Esophagus muscularis mucosa (tissue), 4 donors: ENCODE results near the gene SH3RF3. TPM values are rescaled to one million over a fixed set of nuclear protein-coding genes. Genes with fewer than 3 reads are reported as not detected.

Experiments
- DNase-seq: peaks from one replicate; pipeline ENCODE4 v3.0.0-alpha.2; 2017; ENCODE audit errors: extremely low spot score
- H3K27ac ChIP-seq, 4 donors: fragments of 200-600 bp; sonication (generic); replicated peaks in 1 of 4; 1 replicate in 3 of 4; 2 replicates in 1 of 4; pipeline ENCODE4 v1.5.1; 2016 to 2019; ENCODE audit warnings: mild to moderate bottlenecking in 1 of 4
- H3K27me3 ChIP-seq, 4 donors: fragments of 200-600 bp; sonication (generic); one replicate each; pipeline versions ENCODE4 v1.5.1 to v1.6.0; 2016 to 2019
- H3K36me3 ChIP-seq, 4 donors: fragments of 200-600 bp; sonication (generic); one replicate each; pipeline ENCODE4 v1.5.1; 2016 to 2019
- H3K4me1 ChIP-seq, 4 donors: fragments of 200-600 bp; sonication (generic); one replicate each; pipeline ENCODE4 v1.5.1; 2016 to 2019
- H3K4me3 ChIP-seq, 4 donors: fragments of 200-600 bp; sonication (generic); 1 replicate in 2 of 4; 2 replicates in 2 of 4; pipeline ENCODE4 v1.5.1; 2016 to 2019; ENCODE audit warnings: mild to moderate bottlenecking in 4 of 4, moderate library complexity in 1 of 4
- H3K9me3 ChIP-seq, 4 donors: fragments of 200-600 bp; sonication (generic); 1 replicate in 3 of 4; 2 replicates in 1 of 4; pipeline ENCODE4 v1.5.1; 2016 to 2019
- CTCF ChIP-seq, 3 experiments: fragments of 200-600 bp in 2 of 3; fragments of 450-650 bp in 1 of 3; sonication (generic) in 2 of 3; IDR thresholded peaks; one replicate each; pipeline ENCODE4 v1.5.1; 2017 to 2019; ENCODE audit warnings: antibody characterized with exemption in 3 of 3, mild to moderate bottlenecking in 2 of 3, moderate library complexity in 1 of 3
- EP300 ChIP-seq: sonication (generic); formaldehyde crosslinking; IDR thresholded peaks from one replicate; pipeline ENCODE4 v1.6.1; 2017; ENCODE audit warnings: antibody characterized with exemption
- POLR2A ChIP-seq: fragments of 450-650 bp; IDR thresholded peaks from one replicate; pipeline ENCODE4 v1.6.1; 2017; ENCODE audit warnings: antibody characterized with exemption, moderate library complexity, mild to moderate bottlenecking, low read depth
- POLR2AphosphoS5 ChIP-seq, 2 donors: sonication (generic); formaldehyde crosslinking; IDR thresholded peaks; one replicate each; pipeline ENCODE4 v1.6.1; 2017; ENCODE audit warnings: antibody characterized with exemption in 2 of 2
- WGBS: methylation state at CpG from one replicate; pipeline ENCODE4 v1.1.5; 2018; 5-methylcytosine and 5-hydroxymethylcytosine counted together
- intact Hi-C: fragments of 100-400 bp; cut with DNase I; formaldehyde crosslinking; loops from one replicate; pipeline ENCODE4 v1.15.1; 2023
- total RNA-seq, 4 donors: library from RNA; depleted of rRNA; stranded (reverse); fragments of >200 nt; gene quantifications; one replicate each; pipeline versions ENCODE4 v1.1.0 to v1.2.1, GENCODE V29; 2016

The SH3RF3 gene
- total RNA-seq, 4 donors from 2014 or later: 6.3 to 17.5 (median 11.3) TPM

- no peaks in the 10 kb centered on the region for H3K9me3 ChIP-seq
- no peak overlapping the region for H3K27ac ChIP-seq
- H3K4me1 ChIP-seq: peaks cover 0 to 19% (median 17%) of the 10 kb centered on the region in 4 donors
- no peak for TF ChIP-seq POLR2A
- no peak for TF ChIP-seq EP300
- no peak for TF ChIP-seq POLR2AphosphoS5 (IDR thresholded peaks at IDR 0.05)
- TF ChIP-seq CTCF (IDR thresholded peaks at IDR 0.05): no peak
- 86% methylated on average over 5 of the region's 5 CpGs for WGBS
- H3K36me3 ChIP-seq: peaks cover 0 to 7% (median 0%) of the 10 kb centered on the region in 4 donors
- H3K27me3 ChIP-seq: no peaks in the 10 kb centered on the region
- intact Hi-C loops: no loop called here
- DNase-seq: no peak
- H3K4me3 ChIP-seq: no peak overlapping the region
Observed at GRCh38 chr2:109430329-109430636, 301.3 kb downstream of the SH3RF3 start.

- H3K9me3 ChIP-seq: no peaks in the 10 kb centered on the region
- H3K36me3 ChIP-seq: peaks cover 0 to 16% (median 2%) of the 10 kb centered on the region in 4 donors
- H3K4me1 ChIP-seq: peaks cover 16 to 38% (median 35%) of the 10 kb centered on the region in 4 donors
- intact Hi-C loops: no loop called here
- DNase-seq: no peak
- H3K27ac ChIP-seq: no peak overlapping the region
- 95% methylated on average over 9 of the region's 17 CpGs for WGBS
- no peak overlapping the region for H3K4me3 ChIP-seq
- no peak for TF ChIP-seq POLR2A
- TF ChIP-seq EP300: no peak
- TF ChIP-seq CTCF (IDR thresholded peaks at IDR 0.05): no peak
- no peak for TF ChIP-seq POLR2AphosphoS5 (IDR thresholded peaks at IDR 0.05)
- H3K27me3 ChIP-seq: no peaks in the 10 kb centered on the region
Observed at GRCh38 chr2:109432421-109432820, 303.4 kb downstream of the SH3RF3 start.

- Histone ChIP-seq H3K4me3 (no peak overlapping the region), H3K36me3 (peaks cover 0 to 20% (median 4%) of the 10 kb centered on the region in 4 donors), H3K27me3 (no peaks in the 10 kb centered on the region), H3K4me1 (peaks cover 22 to 39% (median 37%) of the 10 kb centered on the region in 4 donors), H3K27ac (no peak overlapping the region), H3K9me3 (no peaks in the 10 kb centered on the region)
- 91% methylated on average over 10 of the region's 10 CpGs for WGBS
- no peak for DNase-seq
- intact Hi-C loops: no loop called here
- TF ChIP-seq EP300: no peak
- no peak for TF ChIP-seq POLR2AphosphoS5 (IDR thresholded peaks at IDR 0.05)
- no peak for TF ChIP-seq POLR2A
- TF ChIP-seq CTCF (IDR thresholded peaks at IDR 0.05): no peak
Observed at GRCh38 chr2:109433486-109433885, 304.5 kb downstream of the SH3RF3 start.

- intact Hi-C loops: no loop called here
- Histone ChIP-seq H3K27ac (no peak overlapping the region), H3K27me3 (no peaks in the 10 kb centered on the region), H3K9me3 (no peaks in the 10 kb centered on the region), H3K4me3 (no peak overlapping the region), H3K4me1 (peaks cover 25 to 35% (median 33%) of the 10 kb centered on the region in 4 donors), H3K36me3 (peaks cover 0 to 20% (median 4%) of the 10 kb centered on the region in 4 donors)
- TF ChIP-seq CTCF (IDR thresholded peaks at IDR 0.05): no peak
- TF ChIP-seq POLR2AphosphoS5 (IDR thresholded peaks at IDR 0.05): no peak
- no peak for TF ChIP-seq POLR2A
- WGBS: 100% methylated on average over 2 of the region's 10 CpGs
- DNase-seq: no peak
Observed at GRCh38 chr2:109433926-109434325, 304.9 kb downstream of the SH3RF3 start.

GRCh38 chr2:109434351-109434750 is 305.3 kb downstream of the SH3RF3 start:
- H3K9me3 ChIP-seq: no peaks in the 10 kb centered on the region
- H3K27me3 ChIP-seq: no peaks in the 10 kb centered on the region
- H3K4me3 ChIP-seq: no peak overlapping the region
- H3K36me3 ChIP-seq: peaks cover 0 to 20% (median 4%) of the 10 kb centered on the region in 4 donors
- DNase-seq: no peak
- H3K27ac ChIP-seq: peak overlapping the region in 1 of 4 donors; percentile 50
- 98% methylated on average over 9 of the region's 9 CpGs for WGBS
- H3K4me1 ChIP-seq: peaks cover 25 to 35% (median 28%) of the 10 kb centered on the region in 4 donors
- intact Hi-C loops: no loop called here
- TF ChIP-seq CTCF (IDR thresholded peaks at IDR 0.05) (no peak), EP300 (no peak), POLR2A (no peak), POLR2AphosphoS5 (IDR thresholded peaks at IDR 0.05) (no peak)
